Stromal cell of bone marrow (primary cell): ENCODE data around the gene LRRC1.
A peak's percentile ranks its signal among the peaks of the same experiment; 100 is the strongest.
"Not testable (repeated sequence)": the region's sequence is repeated elsewhere in the genome, so short reads cannot be mapped to it uniquely, and the experiment has no call there.

Source experiments
- DNase-seq: peaks from one replicate; pipeline ENCODE4 v3.0.0-alpha.2; 2012; ENCODE audit warnings: low read depth

LRRC1 gene

GRCh38 chr6:53792973-53793317 lies 1.9 kb upstream of the LRRC1 start:
- no peak for DNase-seq

- peak; percentile 40 for DNase-seq
Measured at GRCh38 chr6:53793318-53794136, 1.3 kb upstream of the LRRC1 start.

DNA sequence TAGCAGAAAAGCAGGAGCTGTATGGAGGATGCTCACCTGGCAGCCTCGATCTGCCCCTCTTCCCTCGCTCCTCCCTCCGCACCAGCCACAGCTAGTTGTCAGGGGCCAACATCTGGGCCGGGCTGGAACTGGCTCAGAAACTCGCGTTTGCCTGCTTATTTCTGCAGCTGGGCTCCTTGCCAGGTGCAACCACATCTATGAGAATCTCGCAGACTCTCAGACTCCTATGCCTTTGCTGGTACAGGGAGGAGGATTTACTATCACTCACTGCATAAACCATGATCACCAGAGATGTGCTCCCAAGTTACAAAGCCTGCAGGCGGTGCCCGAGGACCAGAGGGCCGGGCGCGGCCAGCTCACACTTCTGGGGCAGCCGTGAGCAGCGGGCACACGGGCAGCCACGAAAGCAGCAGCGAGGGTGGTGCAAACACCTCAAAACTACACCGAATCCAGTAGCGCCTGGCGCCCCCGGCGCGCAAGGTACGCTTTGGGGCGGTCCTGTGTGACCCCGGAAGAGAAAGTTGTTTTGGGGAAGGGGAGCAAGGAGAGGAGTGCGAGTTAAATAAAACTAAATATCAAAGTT lies 577 bp upstream of the LRRC1 start:
- peak; percentile 62 for DNase-seq

DNA sequence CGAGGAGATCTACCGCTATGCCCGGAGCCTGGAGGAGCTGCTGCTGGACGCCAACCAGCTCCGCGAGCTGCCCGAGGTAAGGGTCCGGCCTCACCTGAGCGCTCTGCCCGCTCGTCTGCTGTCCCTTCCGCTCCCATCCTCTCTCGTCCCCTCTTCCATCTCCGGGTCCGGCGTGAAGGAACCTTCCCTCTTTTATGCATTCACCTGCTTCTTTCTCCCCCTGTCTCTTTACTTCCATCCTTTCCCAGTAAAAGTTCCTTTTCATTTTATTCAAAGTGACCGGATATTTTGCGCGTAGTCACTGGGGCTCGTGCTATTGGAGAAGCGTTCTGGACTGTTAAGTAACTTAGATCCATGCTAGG lies 516 bp downstream of the LRRC1 start:
- DNase-seq, result no peak

- DNase-seq, result no peak
Measured at GRCh38 chr6:53795702-53796450, 1.1 kb downstream of the LRRC1 start.

- no peak for DNase-seq
Measured at GRCh38 chr6:53796451-53796780, 1.6 kb downstream of the LRRC1 start.

DNA sequence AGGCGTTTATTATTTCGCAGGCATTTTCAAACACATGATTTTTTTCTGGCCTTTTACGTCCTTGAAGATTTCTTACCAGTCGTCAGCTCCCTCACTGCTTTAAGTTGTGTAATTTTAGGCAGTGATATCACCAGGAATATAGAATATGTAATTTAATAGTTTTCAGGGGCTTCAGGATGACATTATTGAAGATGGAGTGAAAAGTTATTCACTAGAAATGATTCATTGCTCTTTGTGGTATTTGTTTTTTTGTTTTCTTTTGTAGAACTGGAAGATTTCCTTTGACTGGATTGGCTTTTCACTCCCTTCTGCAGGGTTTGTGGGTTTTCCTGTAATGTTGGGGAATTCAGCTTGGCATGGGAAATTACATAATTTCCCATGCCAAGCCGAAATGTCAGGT lies 2.0 kb downstream of the LRRC1 start:
- no peak for DNase-seq

- no peak for DNase-seq
Measured at GRCh38 chr6:53797304-53797703, 2.5 kb downstream of the LRRC1 start.

- DNase-seq, result no peak
Measured at GRCh38 chr6:53799340-53799739, 4.5 kb downstream of the LRRC1 start.

- DNase-seq, result no peak
Measured at GRCh38 chr6:53801022-53801421, 6.2 kb downstream of the LRRC1 start.

DNA sequence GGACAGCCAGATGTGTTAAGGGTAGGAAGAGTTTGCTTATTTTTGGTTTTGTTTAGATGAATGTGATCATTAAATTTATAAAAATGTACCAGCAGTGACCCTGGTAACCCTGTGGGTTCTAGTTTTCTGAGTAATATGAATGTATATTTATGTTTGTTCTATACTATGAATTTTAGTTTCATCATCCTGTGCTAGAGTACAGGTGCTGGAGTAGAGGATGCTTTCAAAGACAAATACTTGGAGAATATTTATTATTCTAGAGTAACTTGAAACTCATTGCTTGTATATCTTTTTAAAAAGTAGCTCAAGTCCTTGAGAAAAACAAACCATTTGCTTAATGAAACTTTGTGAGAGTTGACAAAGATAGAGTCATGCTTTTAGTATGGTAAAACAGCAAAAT lies 7.8 kb downstream of the LRRC1 start:
- DNase-seq, result no peak

GRCh38 chr6:53803081-53803860 lies 8.5 kb downstream of the LRRC1 start:
- no peak for DNase-seq

- DNase-seq, result no peak
Measured at GRCh38 chr6:53805016-53805415, 10.2 kb downstream of the LRRC1 start.

DNA sequence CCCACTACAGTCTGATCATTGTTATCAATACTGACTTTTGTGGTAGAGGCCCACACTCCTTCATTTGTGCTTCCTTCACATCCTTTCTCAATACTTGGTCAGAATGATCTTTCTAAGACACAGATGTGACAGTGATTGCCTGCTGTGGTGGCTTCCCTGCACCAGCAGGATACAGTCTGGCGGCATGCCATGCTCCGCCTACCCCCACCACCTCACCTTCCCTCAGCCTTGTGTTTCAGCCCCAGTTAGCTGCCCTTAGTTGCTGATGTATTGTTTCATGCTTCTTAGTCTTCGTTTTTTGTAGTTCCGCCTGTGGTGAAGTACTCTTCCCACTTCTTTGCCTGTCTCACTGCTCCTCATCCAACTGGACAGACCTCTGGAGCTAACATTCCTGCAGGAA lies 10.9 kb downstream of the LRRC1 start:
- no peak for DNase-seq

DNA sequence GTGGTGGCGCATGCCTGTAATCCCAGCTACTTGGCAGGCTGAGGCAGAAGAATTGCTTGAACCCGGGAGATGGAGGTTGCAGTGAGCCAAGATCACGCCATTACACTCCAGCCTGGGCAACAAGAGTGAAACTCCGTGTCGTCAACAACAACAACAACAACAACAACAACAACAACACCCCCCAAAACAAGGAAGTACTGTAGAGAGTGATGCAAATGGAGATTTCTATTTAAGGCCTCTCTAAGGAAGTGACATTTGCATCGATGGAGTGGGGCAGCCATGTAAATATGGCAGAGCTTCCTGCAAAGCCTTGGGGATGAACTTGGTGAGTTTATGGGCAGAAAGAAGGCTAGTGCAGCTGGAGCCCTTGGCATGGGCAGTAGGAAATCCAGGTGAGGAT lies 12.8 kb downstream of the LRRC1 start:
- DNase-seq, result not testable (repeated sequence)

DNA sequence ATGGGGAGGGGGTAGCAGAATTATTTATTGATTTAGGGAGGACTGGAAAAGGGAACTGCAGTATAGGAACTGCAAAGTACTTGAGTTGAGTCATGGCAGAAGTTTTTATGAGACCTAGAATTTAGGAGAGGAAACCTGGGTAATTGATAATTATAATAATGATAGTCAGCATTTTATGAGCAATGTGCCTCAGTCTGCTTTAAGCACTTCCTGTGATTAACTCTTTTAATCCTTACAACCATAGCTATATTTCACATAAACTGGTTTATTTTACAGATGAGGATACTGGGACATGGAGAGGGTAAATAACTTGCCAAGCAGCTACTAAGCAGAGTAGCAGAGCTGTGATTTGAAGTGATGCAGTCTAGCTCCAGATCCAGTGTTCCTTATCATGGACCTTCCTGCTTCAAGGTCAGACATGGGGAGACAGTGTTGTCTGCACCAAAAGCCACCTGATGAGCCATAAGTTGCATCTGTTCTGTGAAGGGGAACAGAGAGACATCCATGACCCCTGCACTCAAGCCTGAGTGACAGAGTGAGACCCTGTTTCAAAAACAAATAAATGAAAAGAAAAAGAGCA lies 13.6 kb downstream of the LRRC1 start:
- no peak for DNase-seq

GRCh38 chr6:53809691-53810090 lies 14.9 kb downstream of the LRRC1 start:
- DNase-seq, result no peak

DNA sequence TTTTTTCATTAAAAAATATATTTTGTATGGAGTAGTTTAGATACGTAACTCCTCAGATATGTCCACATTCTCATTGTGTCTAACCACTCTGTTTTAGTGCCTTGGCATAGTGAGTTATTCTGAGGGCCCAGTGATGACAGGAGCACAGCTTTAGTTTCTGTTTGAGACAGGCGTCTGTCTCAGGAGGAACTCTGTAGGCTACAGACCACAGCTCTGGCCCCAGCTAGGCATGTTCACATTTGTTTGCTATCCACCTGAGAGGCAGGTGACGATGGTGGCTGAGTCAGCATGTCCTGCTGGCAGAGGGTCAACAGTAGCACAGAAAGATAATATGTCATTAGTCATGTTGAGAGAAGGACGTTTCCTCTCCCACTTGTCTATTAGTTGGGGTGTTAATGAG lies 16.3 kb downstream of the LRRC1 start:
- DNase-seq, result no peak

- DNase-seq, result no peak
Measured at GRCh38 chr6:53811746-53812145, 16.9 kb downstream of the LRRC1 start.

- no peak for DNase-seq
Measured at GRCh38 chr6:53813096-53813495, 18.3 kb downstream of the LRRC1 start.

DNA sequence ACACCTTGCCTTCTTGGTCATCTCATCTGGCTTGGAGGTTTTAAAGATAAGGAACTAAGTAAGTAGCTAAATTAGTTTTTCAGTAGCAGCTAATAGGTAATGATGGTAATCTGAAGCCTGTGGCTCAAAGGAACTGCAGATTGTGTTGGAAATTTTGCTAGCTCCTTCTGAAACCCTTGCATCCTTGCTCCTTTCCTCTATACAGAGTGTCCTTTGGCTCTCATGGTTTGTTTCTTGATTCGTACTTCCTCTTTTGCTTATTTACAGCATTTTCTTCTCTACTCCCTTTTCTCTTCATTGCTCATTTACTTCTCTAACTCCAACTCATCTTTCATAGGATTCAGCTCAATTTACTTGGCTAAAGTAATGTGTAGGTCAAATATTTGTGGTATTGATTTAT lies 19.0 kb downstream of the LRRC1 start:
- DNase-seq, result no peak

DNA sequence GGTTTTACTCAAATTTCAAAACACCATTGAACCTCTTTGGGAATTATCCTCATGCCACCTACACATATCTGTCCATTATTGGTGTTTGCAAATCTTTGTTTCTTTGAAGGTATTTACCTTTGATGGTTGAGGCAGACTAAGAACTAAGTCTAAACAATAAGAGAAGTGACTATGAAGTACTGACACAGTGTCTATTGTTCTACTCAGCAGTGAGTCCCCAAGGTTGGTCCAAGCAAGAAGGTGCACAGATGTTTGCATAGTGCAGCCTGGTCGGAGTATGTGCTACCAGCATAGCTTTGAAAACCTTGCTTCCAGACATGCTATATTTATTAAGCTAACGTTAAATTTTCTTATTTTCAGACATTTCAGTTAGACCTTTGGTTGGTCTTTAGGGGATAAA lies 19.5 kb downstream of the LRRC1 start:
- DNase-seq, result no peak
